Hematopoietic multipotent progenitor cell treated with erythropoietin and hydrocortisone succinate and interleukin-3 and kit ligand, for 15 days (in vitro differentiated cells): ENCODE data around the gene MACROH2A1.

Experiments used
- DNase-seq: peaks from one replicate; pipeline ENCODE4 v3.0.0-alpha.2; 2015; ENCODE audit warnings: low spot score

The MACROH2A1 gene

DNA sequence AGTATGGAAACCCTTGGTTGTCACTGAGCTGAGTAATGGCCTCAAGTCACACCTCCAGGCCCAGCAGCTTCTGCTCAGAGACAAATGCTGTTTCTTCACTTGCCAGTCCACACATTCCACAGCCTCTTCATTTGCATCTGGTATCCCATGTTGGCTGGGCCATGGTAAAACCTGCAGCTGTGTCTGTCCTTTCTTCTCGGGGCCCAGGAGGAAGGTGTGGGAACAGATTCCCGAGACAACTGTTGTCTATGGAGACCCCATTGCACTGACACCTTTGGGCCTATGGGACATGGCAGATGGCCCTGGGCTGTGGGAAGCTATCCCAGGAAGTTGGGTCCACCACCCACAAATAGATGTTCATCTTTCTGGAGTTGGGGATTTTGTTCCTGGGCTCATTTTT is 85.1 kb downstream of the MACROH2A1 start:
- no peak for DNase-seq

DNA sequence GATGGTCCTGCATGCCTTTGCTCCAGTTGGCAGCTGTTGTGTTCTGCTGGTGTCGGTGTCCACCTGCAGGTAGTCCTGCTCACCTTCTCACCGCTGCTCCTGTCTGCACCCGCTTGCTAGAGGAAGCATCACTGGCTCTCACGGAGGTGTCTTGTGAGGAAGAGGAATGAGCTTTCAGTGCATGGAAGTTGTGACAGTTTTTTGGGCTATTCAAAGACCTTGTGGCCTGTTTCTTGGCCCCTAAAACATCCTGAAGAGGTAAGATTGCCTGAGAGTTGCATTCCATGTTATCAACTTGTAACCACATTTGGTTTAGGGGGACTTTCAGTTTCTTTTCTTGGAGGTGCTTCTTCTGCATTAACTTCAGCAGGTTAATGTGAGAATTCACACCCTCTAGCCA is 85.6 kb downstream of the MACROH2A1 start:
- no peak for DNase-seq

DNA sequence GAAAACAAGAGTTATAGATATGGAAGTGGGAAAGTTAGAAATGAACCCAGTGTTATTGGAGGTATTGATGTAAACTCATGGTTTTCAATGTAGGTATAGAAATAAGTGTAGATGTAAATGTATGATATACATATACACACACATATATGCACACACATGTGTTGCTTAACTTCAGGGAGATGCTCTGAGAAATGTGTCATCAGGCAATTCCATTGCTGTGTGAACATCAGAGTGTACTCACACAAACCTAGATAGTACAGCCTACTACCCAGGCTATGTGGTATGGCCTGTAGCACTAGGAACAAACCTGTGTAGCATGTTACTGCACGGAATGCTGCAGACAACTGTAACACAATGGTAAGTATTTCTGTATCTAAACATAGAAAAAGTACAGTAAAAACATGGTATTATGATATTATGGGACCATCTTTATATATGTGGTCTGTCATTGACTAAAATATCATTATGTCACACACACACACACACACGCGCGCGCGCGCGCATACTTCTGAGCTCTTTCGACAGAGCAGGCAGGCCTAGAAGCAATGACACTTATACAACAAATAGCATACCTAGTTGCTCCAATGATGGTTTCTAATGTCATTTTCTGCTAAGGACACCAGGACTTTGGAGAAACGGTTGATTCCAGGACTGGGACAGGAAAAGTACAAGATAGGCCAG is 86.6 kb downstream of the MACROH2A1 start:
- no peak for DNase-seq

DNA sequence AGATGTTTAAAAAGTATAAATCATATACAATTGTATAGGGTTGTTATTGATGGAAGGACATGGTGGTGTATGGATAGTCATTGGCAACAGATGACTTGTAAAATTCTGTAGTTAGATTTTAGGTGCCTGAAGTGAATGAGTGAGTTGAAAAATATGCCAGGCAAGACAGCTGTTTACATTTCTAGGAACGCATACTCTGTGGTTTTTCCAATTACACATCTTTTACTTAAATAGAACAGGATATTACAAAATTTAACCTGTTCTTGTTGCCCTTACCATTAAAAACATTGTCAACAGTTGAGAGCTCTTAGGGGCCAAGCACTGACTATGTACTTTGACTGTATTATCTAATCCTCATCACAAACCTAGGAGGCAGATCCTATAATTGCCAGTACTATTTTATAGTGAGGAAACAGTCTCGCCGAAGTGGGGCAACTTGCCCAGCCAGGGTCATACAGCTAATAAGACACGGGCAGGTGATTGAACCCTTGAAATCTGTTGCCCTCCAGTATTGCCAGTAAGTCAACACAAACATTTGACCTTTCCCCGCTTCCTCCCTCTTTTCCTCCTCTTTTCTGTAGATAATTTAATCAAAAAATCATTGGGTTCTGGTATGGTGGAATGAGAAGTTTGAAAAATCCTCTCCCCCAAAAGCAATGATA is 88.6 kb downstream of the MACROH2A1 start:
- no peak for DNase-seq

DNA sequence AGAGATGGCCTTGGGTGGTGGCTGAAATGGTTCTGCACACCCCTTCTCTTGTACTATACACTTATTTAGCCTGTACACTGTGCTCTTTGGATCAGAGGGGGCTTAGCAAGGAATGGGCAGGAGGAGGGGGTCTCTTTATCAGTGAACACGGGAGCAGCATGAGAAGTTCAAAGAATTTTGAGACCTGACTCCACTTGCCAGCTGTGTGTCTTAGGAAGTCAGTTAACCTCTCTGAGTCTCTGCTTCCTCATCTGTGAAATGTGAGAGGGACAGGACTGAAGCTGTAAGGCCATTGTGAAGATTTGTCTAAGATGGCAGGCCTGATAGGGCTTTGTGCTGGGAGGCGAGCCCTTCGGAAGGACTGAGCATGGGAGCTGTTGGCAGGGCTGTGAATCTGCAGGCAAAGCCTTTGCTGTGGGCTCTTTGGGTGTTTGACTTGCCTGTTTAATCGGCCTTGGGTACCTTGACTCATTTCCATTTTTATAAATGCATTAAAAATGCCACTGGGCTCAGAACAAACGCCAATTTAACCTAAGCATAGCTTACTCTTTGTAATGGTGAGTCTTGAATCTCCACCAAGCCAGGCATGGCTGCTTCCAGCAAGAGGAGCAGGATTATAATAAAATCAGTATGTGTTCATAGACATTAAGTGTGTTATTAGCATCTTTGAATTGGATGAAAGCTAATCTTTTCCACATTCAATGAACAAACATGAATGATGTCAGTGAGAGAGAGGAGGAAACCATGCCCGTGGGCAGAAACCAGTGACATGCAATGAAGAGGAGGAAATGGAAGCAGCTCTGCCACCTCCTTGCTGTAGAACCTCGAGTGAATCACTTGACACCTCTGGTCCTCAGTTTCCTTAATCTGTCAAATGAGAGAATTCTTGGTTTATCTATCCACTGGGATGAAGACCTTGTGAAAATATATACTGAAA is 89.4 kb downstream of the MACROH2A1 start:
- no peak for DNase-seq

DNA sequence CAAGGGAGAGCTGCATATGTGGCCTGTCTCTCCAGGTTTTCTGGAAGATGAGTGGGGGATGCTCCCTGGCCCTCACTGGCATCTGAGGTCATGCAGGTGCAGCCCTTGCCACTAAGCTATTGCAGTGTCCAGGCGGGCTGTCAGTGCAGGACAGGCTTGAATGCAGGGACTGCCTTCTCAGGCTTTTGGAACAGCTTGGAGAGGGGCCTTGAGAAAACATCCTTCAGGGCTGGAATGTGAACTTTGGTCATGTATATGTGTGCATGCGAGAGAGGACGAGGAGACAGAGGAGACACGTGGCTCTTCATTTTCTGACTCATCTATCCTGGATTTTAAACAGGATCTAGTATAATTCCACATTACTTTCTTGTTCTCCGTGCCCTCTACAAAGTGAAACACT is 90.3 kb downstream of the MACROH2A1 start:
- no peak for DNase-seq

DNA sequence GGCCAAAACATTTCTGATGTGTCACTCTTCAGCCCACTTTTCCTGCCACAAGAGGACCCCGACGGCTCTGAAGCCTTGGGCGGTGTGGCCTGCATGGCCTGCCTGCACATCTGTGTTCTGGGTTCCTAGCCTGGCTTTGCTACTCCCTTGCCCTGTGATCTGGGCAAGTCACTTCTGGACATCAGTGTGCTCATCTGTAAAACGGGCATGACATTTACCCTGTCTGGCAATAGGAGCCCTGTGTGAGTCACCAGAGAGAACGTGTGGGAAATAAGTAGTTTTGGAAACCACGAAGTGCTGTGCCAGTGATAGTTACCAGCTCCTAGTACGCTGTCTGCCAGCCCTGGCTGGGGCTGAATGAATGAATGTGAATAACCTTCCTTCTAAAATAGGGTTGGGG is 90.8 kb downstream of the MACROH2A1 start:
- no peak for DNase-seq

DNA sequence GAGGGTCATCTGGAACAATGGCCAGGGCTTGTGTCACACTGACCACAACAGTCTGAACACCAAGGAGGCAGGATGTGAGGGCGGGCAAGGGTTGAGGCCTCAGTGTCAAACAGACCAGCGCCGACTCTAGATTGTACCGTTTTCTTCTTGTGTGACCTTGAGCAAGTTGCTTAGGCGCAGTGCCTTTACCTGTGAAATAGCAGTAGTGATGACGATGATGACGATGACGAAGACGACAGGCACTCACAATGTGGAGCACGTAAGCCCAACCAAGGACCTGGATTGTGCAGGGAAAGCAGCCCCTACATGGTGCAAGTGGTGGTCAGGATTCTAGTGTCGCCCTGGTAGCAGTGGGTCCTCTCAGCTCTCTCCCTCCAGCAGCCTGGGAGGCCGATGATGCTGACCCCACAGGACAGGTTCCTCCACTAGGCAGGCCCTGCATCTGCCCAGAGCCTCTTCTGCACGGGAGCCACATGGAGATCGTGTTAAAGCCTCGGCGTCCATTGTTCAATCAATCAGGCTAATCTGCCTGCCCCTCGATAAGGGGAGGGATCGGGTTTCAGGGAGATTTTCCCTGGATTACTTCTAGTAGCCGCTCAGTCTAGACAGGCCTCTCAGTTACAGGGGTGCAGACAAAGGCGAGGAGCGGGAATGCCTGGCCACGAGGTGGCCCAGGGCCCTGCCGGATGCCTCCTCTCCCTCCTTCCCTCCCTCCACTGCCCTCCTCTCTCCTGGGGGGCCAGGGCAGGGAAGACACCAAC is 91.7 kb downstream of the MACROH2A1 start:
- DNase-seq: no peak

DNA sequence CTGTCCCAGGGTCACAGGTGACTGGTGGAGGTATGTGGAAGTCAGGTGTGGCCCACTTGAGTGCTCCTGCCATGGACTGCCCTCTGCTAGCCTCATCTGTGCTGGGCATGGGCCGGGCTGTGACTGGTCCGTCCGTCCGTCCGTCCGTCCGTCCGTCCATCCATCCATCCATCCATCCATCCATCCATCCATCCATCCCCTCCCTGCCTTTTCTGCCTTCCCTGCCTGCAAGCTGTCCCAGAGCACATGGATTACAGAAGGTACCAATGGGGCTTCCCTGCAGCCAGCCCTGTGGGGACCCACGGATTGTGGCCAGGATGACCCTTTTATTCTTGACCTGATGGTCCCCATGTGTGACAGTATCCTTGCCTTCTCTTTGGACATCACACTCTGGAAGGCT is 92.5 kb downstream of the MACROH2A1 start:
- no peak for DNase-seq

DNA sequence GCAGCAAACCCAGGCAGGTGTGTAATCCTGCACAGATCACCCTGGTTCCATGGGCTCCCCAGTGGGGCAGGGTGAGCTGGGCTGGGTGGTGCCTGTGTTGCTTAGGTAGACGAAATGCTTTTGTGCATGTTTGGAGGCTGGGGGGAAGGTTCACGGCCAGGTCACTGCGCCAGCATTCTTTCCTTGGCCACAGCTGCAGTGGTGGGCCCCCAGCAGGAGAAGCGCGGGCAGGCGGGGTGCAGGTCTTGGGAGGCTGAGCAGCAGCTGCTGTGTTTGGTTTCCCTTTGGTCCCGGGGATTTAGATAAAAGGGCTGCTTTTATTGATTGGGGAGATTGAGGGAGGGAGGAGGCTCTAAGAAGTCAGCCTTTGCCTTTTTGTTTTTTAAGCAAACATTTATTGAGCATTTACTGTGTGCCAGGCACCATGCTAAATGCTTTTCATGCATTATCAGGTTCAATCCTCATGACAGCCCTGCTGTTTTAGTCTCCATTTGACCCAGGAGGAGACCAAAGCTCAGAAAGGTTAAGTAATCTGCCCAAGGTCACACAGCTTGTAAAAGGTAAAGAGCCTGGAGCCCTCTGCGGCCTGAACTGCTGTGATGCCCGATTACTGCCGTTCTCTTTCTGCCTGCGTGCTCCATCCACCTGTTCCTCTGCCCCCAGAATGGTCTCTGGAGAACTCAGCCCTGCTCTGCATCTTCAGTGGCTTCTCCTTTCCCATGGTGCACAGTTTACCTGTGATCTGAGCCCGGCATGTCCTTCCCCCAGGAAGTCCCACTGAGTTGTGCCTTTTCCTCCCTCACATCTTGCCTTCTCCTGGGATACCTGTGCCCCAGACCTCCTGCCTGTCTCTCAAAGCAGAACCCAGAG is 94.4 kb downstream of the MACROH2A1 start:
- no peak for DNase-seq

DNA sequence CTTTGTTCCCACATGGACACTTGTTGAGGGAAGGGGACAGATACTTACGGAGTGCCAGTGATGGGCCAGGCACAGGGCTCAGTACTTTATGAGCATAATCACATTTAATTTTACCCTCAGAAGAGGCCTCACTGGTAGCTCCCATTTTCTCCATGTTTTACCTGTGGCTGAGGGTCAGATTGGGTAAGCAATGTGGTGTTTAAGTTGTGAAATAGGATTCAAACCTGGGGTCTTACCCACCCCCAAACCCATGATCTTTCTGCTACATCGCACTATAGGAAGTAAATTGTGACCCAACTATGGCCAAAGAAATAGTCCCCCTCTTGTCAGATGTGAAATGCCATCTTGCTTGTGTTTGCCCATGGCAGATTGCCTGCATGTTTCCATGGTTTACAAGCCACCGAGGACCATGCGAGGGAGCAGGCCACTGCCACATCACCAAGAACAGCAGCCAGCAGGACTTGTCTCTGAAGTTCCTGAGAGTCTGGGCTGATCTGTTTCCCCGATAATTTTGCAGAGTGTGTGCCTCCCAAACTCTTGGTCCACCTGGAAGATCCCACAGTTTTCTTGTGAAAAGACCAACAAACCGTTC is 95.4 kb downstream of the MACROH2A1 start:
- DNase-seq: no peak

DNA sequence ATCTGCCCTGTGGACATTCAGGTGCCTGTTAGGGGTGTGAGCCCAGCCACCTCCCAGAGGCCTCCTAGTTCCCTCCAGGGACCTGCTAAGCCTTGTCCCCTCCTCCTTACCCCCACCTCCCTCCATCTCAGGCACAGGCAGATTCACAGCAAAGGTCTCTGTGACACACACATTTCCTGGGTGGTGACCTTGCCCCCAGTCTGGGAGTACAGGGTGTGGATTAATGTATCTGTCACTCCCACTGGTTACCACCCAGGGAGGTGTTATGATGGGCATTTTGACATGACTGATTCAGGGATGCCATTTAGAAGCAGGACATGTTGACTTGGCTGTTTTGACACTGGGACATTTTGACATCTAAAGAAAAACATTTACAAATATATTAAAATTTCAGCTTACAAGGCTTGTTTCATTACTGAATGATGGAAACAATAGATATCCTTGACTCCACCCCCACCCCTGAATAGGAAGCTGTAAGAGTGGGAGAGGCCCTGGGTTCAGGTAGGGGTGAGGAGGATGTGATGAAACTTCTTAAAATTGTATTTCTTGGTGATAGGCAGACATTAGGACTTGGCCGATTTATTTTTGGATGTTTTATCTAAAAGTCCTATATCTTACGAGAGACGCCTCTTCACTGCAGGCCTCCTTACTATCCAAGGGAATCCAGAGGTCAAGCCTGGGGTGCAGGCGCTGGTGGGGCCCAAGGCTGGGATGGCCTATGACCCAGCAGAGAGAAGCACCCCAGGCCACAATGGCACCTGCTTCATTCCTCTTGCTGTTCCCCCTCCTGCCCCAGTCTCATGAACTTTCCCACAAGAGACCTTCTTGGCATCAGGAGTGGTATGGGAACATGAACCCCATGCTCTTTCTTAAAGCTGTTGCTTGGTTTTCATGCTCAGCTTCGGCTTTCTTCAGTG is 101.9 kb downstream of the MACROH2A1 start:
- DNase-seq: no peak

DNA sequence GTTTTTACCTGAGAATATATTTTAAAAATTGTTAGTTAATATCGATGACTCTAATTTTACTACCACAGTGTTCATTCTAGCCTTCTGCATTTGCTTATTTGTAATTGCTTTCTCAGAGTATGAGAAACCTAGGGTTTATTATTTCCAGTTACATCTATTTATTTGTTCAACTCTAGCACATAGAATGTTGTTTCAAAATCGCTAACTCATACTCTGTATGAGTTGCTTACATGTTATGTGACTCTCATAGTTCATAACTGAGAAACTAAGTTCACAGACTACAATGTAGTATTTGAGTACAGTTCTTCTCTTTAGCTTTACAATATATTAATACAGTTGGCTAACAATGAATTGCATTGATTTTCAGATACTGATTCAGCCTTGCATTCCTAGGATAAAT is 103.2 kb downstream of the MACROH2A1 start:
- DNase-seq: no peak

DNA sequence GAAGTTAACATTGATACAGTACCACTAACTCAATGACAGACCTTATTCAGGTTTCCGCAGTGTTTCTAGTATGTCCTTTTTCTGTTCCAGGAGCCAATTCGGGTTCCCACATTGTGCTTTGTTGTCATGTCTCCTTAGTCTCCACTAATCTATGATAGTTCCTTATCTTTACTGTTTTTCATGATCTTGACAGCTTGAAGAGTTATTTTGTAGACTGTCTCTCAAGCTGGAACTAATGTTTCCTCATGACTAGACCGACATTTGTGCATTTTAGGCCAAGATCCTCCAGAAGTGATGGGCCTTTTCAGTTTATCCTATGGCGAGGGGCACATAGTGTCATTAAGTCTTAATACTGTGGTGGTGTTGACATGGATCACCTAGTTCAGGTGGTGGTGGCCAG is 104.2 kb downstream of the MACROH2A1 start:
- no peak for DNase-seq

DNA sequence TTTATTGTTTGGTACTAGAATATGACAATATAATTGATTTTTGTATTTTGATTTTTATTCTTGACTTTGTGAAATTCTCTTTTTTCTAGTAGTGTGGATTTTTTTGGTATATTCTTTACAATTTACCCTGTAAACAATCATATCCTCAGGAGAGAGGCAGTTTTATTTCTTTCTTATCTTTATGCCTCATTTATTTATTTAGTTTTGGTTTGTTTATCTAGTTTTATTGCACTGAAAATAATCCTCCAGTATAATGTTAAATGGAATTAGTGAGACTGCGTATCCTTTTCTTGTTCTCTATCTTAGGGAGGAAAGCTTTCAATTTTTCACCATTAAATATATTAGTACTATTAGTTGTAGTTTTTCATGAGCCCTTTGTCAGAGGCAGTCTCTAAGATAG is 109.4 kb downstream of the MACROH2A1 start:
- no peak for DNase-seq

DNA sequence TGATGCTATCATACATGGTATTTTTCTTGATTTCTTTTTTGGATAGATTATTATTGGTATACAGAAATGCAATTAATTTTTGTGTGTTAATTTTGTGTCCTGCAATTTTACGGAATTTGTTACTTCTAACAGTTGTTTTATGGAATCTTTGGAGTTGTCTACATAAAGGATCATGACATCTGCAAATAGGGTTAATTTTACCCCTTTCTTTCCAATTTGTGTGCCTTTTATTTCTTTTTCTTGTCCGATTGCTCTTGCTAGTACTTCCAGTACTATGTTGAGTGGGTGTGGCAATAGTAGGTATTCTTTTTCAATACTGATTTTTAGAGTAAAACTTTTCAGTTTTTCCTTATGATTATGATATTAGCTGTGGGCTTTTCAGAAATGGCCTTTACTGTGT is 111.5 kb downstream of the MACROH2A1 start:
- no peak for DNase-seq
